Endothelial cell of umbilical vein (primary cell): ENCODE measurements around the gene DGKD. TPM values are rescaled to one million over a fixed set of nuclear protein-coding genes. Genes with fewer than 3 reads are reported as not detected.

Experiments used
- BruUV-seq: library from RNA; stranded (reverse); fragments of 400-500 nt; replicated peaks from 2 replicates; lab custom pipeline; 2021; lab: Mats Ljungman, UMichigan
- CTCF ChIA-PET: fragments of 300-600, 350-600 bp; sonication (Branson Sonifier 250); formaldehyde crosslinking; loops from one replicate; lab custom pipeline; 2021; ENCODE audit warnings: antibody characterized with exemption, inconsistent platforms; lab: Charles Lee
- POLR2A ChIA-PET: fragments of 300-600, 350-600 bp; sonication (Branson Sonifier 250); formaldehyde crosslinking; loops from one replicate; lab custom pipeline; 2021; ENCODE audit warnings: antibody characterized with exemption, inconsistent platforms; lab: Charles Lee
- DNase-seq: peaks from one replicate; pipeline ENCODE4 v3.0.0-alpha.2; 2011; ENCODE audit warnings: low read depth, low spot score
- FAIRE-seq: peaks from 2 replicates; lab custom pipeline; 2011; peaks lifted over from hg19 to GRCh38; lab: Jason Lieb, UNC
- H2AFZ ChIP-seq: 2 replicates; pipeline ENCODE4 v1.6.0; 2012; ENCODE audit warnings: low read depth, low read length, control low read depth, inconsistent platforms
- H3K27ac ChIP-seq: 2 replicates; pipeline ENCODE4 v1.5.1; 2011; ENCODE audit warnings: low read depth, mild to moderate bottlenecking, control low read depth, low read length, moderate library complexity; ENCODE audit not compliant: insufficient read depth
- H3K27me3 ChIP-seq, 2 experiments: 2 replicates each; pipeline versions ENCODE4 v1.6.0 to v1.6.1; 2011; ENCODE audit warnings: low read length in 2 of 2, mixed read lengths in 1 of 2; ENCODE audit not compliant: control insufficient read depth in 2 of 2, insufficient read depth in 2 of 2
- H3K36me3 ChIP-seq, 2 experiments: 2 replicates in 1 of 2; 3 replicates in 1 of 2; pipeline ENCODE4 v1.5.1; 2011; ENCODE audit warnings: low read length in 2 of 2, mild to moderate bottlenecking in 1 of 2, moderate library complexity in 1 of 2; ENCODE audit not compliant: control insufficient read depth in 2 of 2, insufficient read depth in 2 of 2; ENCODE audit errors: extremely low read depth in 1 of 2
- H3K4me1 ChIP-seq: 3 replicates; pipeline ENCODE4 v1.5.1; 2011; ENCODE audit warnings: mild to moderate bottlenecking, low read length; ENCODE audit not compliant: control insufficient read depth, insufficient read depth; ENCODE audit errors: extremely low read depth
- H3K4me2 ChIP-seq: 2 replicates; pipeline ENCODE4 v1.6.1; 2011; ENCODE audit warnings: low read length, control low read depth, mixed read lengths; ENCODE audit not compliant: insufficient read depth
- H3K4me3 ChIP-seq, 3 experiments: fragments of 200-600 bp in 1 of 3; sonication (generic), shearing (Covaris generic) in 1 of 3; replicated peaks in 1 of 3; 2 replicates each; pipeline ENCODE4 v1.5.1; 2011 to 2016; ENCODE audit warnings: control low read depth in 3 of 3, low read length in 3 of 3, mild to moderate bottlenecking in 2 of 3, inconsistent platforms in 1 of 3, low read depth in 1 of 3, moderate library complexity in 1 of 3; ENCODE audit not compliant: insufficient read depth in 1 of 3
- H3K79me2 ChIP-seq: 2 replicates; pipeline ENCODE4 v1.6.0; 2012; ENCODE audit warnings: low read length, inconsistent platforms; ENCODE audit not compliant: control insufficient read depth, insufficient read depth
- H3K9ac ChIP-seq: replicated peaks from 2 replicates; pipeline ENCODE3; 2011; ENCODE audit warnings: low read length, control low read depth; ENCODE audit not compliant: insufficient read depth; ENCODE audit errors: extremely low read depth
- H3K9me1 ChIP-seq: replicated peaks from 3 replicates; pipeline ENCODE4 v1.6.0; 2011; ENCODE audit warnings: mild to moderate bottlenecking, low read length; ENCODE audit not compliant: control insufficient read depth, insufficient read depth; ENCODE audit errors: extremely low read depth
- H3K9me3 ChIP-seq: replicated peaks from 2 replicates; pipeline ENCODE4 v1.5.1; 2012; ENCODE audit warnings: low read length, inconsistent platforms; ENCODE audit not compliant: control insufficient read depth, insufficient read depth
- H4K20me1 ChIP-seq: replicated peaks from 2 replicates; pipeline ENCODE3; 2011; ENCODE audit warnings: mild to moderate bottlenecking, low read length; ENCODE audit not compliant: control insufficient read depth, insufficient read depth; ENCODE audit errors: extremely low read depth
- EZH2 ChIP-seq: IDR thresholded peaks from 2 replicates; pipeline ENCODE4 v1.6.1; 2012; ENCODE audit warnings: borderline replicate concordance, low read depth, mild to moderate bottlenecking, moderate library complexity, low read length, inconsistent platforms; ENCODE audit not compliant: severe bottlenecking
- FOS ChIP-seq: IDR thresholded peaks from 2 replicates; pipeline ENCODE4 v1.6.1; 2011; ENCODE audit warnings: mild to moderate bottlenecking, low read length, moderate library complexity, borderline replicate concordance; ENCODE audit not compliant: insufficient read depth
- GATA2 ChIP-seq: IDR thresholded peaks from 2 replicates; pipeline ENCODE4 v1.7.0; 2011; ENCODE audit warnings: low read depth, mild to moderate bottlenecking, moderate library complexity, mixed read lengths, low read length; ENCODE audit not compliant: insufficient read length, insufficient read depth
- JUN ChIP-seq: IDR thresholded peaks from 2 replicates; pipeline ENCODE4 v1.6.1; 2011; ENCODE audit warnings: borderline replicate concordance, low read depth; ENCODE audit not compliant: insufficient read length, insufficient read depth
- MYC ChIP-seq: IDR thresholded peaks from one replicate; pipeline ENCODE4 v1.6.1; 2011; ENCODE audit warnings: mild to moderate bottlenecking, low read depth, low read length
- POLR2A ChIP-seq: IDR thresholded peaks from 2 replicates; pipeline ENCODE4 v1.6.1; 2012; ENCODE audit warnings: low read depth, mild to moderate bottlenecking, control low read depth, low read length
- POLR2AphosphoS5 ChIP-seq: IDR thresholded peaks from 2 replicates; pipeline ENCODE4 v1.6.1; 2012; ENCODE audit warnings: low read depth, mild to moderate bottlenecking, control low read depth, low read length, moderate library complexity; ENCODE audit not compliant: insufficient read depth
- dilution Hi-C: fragments of 300-500 bp; cut with MboI; formaldehyde crosslinking; loops from one replicate; pipeline ENCODE4 v1.15.0; 2019; ENCODE audit warnings: low sequenced_read_pairs; ENCODE audit not compliant: extremely low pct_ligation_motif_present
- intact Hi-C: fragments of 100-400 bp; cut with micrococcal nuclease; formaldehyde crosslinking; loops from one replicate; pipeline ENCODE4 v1.10.0; 2022
- polyA plus RNA-seq, 4 experiments: library from polyadenylated mRNA; depleted of rRNA in 3 of 4; stranded (reverse) in 3 of 4; unstranded in 1 of 4; fragments of >200 nt; gene quantifications; 2 replicates each; pipeline versions ENCODE4 v1.2.1 to v1.2.3, GENCODE V29; 2011 to 2012; ENCODE audit warnings: missing spikeins in 1 of 4
- total RNA-seq: library from RNA; stranded (reverse); gene quantifications from 2 replicates; pipeline ENCODE4 v1.2.3, GENCODE V29; 2021
- TF ChIP-seq, protein P1 (sequence below), 2 donors: IDR thresholded peaks; 1 replicate in 1 of 2; 2 replicates in 1 of 2; pipeline ENCODE4 v1.5.1; 2011; ENCODE audit warnings: low read length in 2 of 2, mild to moderate bottlenecking in 2 of 2, moderate library complexity in 2 of 2, control low read depth in 1 of 2, inconsistent platforms in 1 of 2, low read depth in 1 of 2; ENCODE audit not compliant: insufficient read depth in 1 of 2; ENCODE audit errors: extremely low read depth in 1 of 2
- TF ChIP-seq, protein P2 (sequence below): IDR thresholded peaks from 2 replicates; pipeline ENCODE4 v1.6.1; 2011; ENCODE audit not compliant: insufficient read depth, insufficient read length

The DGKD gene
- total and polyA plus RNA-seq, 2 donors (not counting 3 experiments of a cell fraction or from before 2014, with no cell fraction given): 10.8 to 36.6 TPM

DNA sequence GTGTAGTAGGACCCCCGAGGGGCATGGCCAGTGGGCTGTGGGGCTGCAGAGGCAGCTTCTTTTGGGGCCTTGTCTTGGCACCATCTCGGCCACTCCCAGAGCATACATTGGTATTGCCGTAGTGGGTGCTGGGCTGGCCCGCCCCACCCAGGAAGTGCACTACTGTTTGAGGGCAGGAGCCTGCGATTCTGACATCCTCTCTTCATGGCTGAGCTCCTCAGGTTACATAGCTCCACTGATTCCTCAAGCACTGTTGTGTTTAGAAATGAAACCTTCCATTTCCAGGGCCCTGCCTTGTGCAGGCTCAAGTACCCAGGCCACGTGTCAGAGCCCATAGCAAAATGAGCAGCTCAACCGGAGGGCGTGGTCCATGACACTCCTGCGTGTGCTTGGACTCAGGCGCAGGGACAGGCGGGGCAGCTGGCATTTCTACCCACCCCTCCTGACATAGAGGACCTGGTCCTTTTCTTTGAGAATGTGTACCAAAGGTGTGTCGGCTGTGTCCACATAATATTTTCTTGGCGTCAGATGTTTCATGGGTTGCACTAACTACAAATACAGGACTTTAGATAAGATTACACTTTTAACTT lies 67.9 kb downstream of the DGKD start:
- BruUV-seq: no TSS peak
- Histone ChIP-seq H3K9ac (no peak overlapping the region), H3K36me3 (no peaks in the 10 kb centered on the region), H3K27me3 (no peaks in the 10 kb centered on the region), H3K4me3 (no peak overlapping the region), H3K27ac (no peak overlapping the region), H3K9me3 (no peaks in the 10 kb centered on the region), H3K4me2 (no peak overlapping the region), H4K20me1 (no peaks in the 10 kb centered on the region), H3K79me2 (peaks cover 3% of the 10 kb centered on the region), H2AFZ (no peak overlapping the region), H3K9me1 (no peaks in the 10 kb centered on the region), H3K4me1 (peaks cover 26% of the 10 kb centered on the region)
- DNase-seq: no peak
- dilution Hi-C loops (no loop called here), intact Hi-C loops (no loop called here)
- TF ChIP-seq, protein P1, sequence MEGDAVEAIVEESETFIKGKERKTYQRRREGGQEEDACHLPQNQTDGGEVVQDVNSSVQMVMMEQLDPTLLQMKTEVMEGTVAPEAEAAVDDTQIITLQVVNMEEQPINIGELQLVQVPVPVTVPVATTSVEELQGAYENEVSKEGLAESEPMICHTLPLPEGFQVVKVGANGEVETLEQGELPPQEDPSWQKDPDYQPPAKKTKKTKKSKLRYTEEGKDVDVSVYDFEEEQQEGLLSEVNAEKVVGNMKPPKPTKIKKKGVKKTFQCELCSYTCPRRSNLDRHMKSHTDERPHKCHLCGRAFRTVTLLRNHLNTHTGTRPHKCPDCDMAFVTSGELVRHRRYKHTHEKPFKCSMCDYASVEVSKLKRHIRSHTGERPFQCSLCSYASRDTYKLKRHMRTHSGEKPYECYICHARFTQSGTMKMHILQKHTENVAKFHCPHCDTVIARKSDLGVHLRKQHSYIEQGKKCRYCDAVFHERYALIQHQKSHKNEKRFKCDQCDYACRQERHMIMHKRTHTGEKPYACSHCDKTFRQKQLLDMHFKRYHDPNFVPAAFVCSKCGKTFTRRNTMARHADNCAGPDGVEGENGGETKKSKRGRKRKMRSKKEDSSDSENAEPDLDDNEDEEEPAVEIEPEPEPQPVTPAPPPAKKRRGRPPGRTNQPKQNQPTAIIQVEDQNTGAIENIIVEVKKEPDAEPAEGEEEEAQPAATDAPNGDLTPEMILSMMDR (IDR thresholded peaks at IDR 0.05; ENCODE audit: extremely low read depth in 1 of 2, insufficient read depth in 1 of 2, low read depth in 1 of 2, low read length in 2 of 2): no peak
- TF ChIP-seq, protein P2, sequence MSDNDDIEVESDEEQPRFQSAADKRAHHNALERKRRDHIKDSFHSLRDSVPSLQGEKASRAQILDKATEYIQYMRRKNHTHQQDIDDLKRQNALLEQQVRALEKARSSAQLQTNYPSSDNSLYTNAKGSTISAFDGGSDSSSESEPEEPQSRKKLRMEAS: no peak
- no peak for TF ChIP-seq EZH2
- no peak for TF ChIP-seq POLR2AphosphoS5
- TF ChIP-seq MYC: no peak
- TF ChIP-seq FOS: no peak
- no peak for TF ChIP-seq POLR2A
- TF ChIP-seq GATA2: no peak
- TF ChIP-seq JUN: no peak
- POLR2A ChIA-PET: no interaction called here
- no peak for FAIRE-seq
- CTCF ChIA-PET: no interaction called here
